Measurements from ENCODE around the gene PLPPR3. TPM values are rescaled to one million over a fixed set of nuclear protein-coding genes. Genes with fewer than 3 reads are reported as not detected.

PLPPR3 gene
- total RNA-seq, 1 donor from 2014 or later: not detected

DNA sequence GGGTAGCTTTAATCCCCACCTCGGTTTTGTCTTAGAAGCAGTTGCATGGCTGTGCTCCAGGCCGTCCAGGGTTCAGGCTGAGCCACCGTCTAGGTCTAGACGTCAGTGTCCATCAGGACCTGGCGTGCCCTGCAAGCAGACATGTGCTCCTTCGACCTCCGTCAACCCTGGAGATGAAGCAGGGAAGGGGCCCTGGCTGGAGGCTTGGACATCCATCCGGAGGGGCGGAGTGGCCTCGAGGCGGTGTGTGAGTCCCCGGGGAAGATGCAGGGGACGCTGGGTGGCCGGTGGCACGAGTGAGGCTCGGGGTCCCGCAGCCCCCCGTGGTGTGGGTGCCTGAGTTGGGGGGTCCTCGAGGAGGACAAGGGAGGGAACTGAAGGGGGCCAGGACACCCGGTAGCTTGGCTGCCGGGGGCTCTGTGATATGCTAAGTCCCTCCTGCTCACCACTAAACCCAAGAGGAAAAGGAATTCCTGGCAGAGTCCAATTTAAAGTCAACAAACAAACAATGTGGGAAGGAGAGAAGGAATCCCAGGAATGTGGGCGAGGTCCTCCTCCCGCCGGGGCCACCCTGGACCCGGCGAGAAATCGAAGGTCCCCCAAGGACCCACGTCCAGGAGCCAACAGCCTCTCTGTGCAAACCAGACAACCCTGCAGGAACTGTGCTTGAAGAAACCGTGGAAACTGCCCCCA, 39.4 kb downstream of the PLPPR3 start:
- no peaks in the 10 kb centered on the region for H3K36me3 ChIP-seq
- no peaks in the 10 kb centered on the region for H3K27me3 ChIP-seq
- peaks cover 16% of the 10 kb centered on the region for H3K4me1 ChIP-seq
- peak overlapping the region in 1 of 2 donors; percentile 11 for H3K4me3 ChIP-seq
- DNase-seq (ENCODE audit: extremely low spot score in 2 of 2): no peak
- intact Hi-C loops (cut with DNase I): no loop called here
- TF ChIP-seq, protein P1, sequence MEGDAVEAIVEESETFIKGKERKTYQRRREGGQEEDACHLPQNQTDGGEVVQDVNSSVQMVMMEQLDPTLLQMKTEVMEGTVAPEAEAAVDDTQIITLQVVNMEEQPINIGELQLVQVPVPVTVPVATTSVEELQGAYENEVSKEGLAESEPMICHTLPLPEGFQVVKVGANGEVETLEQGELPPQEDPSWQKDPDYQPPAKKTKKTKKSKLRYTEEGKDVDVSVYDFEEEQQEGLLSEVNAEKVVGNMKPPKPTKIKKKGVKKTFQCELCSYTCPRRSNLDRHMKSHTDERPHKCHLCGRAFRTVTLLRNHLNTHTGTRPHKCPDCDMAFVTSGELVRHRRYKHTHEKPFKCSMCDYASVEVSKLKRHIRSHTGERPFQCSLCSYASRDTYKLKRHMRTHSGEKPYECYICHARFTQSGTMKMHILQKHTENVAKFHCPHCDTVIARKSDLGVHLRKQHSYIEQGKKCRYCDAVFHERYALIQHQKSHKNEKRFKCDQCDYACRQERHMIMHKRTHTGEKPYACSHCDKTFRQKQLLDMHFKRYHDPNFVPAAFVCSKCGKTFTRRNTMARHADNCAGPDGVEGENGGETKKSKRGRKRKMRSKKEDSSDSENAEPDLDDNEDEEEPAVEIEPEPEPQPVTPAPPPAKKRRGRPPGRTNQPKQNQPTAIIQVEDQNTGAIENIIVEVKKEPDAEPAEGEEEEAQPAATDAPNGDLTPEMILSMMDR (IDR thresholded peaks at IDR 0.05): no peak
- TF ChIP-seq POLR2A (IDR thresholded peaks at IDR 0.05) (no peak), POLR2AphosphoS5 (IDR thresholded peaks at IDR 0.05; ENCODE audit: insufficient read depth in 1 of 2, low read depth in 1 of 2) (no peak)
- peak overlapping the region; percentile 27 for H3K27ac ChIP-seq
- no peaks in the 10 kb centered on the region for H3K9me3 ChIP-seq

DNA sequence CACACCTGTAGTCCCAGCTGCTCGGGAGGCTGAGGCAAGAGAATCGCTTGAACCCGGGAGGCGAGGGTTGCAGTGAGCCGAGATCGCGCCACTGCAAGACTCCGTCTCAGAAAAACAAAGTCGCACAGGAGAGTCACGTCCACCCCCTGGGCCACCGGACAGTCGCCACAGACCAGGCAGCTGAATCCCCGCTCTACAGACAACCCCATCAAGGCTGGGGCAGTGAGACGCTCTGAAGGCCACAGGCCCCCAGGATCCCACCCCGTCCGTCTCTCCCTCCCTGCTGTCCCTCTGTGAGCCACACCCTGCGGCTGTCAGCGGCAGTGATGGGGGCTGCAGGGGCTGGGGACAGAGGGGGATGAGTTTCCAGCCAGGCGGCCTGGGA, 40.0 kb downstream of the PLPPR3 start:
- Histone ChIP-seq H3K27ac (no peak overlapping the region), H3K27me3 (no peaks in the 10 kb centered on the region), H3K4me3 (peak overlapping the region in 1 of 2 donors; percentile 11), H3K36me3 (no peaks in the 10 kb centered on the region), H3K9me3 (no peaks in the 10 kb centered on the region), H3K4me1 (peaks cover 16% of the 10 kb centered on the region)
- TF ChIP-seq, protein P1 (IDR thresholded peaks at IDR 0.05): no peak
- TF ChIP-seq POLR2AphosphoS5 (IDR thresholded peaks at IDR 0.05; ENCODE audit: insufficient read depth in 1 of 2, low read depth in 1 of 2): no peak
- no peak for TF ChIP-seq POLR2A (IDR thresholded peaks at IDR 0.05)
- intact Hi-C loops (cut with DNase I): no loop called here
- no peak for DNase-seq (ENCODE audit: extremely low spot score in 2 of 2)

DNA sequence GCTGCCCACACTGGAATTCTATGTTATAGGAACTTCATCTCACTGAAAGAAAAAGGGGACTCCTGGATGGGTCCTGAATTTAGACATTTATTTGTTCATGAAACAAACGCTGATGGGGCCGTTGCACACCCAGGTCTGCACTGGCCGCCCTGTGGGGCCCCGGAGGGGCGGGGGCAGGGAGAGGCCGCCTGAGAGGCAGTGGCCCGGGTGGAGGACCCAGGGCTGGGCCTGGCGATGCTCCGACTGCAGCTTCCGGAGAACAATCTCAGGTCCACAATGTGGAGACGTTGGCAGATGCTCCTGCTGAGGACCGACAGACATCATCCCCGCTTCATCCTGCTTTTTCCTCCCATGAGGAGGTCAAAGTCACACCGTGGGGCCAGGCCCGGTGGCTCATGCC, 40.8 kb downstream of the PLPPR3 start:
- intact Hi-C loops (cut with DNase I): no loop called here
- no peaks in the 10 kb centered on the region for H3K9me3 ChIP-seq
- TF ChIP-seq POLR2A (IDR thresholded peaks at IDR 0.05): no peak
- no peak for DNase-seq (ENCODE audit: extremely low spot score in 2 of 2)
- peaks cover 16% of the 10 kb centered on the region for H3K4me1 ChIP-seq
- no peak overlapping the region for H3K4me3 ChIP-seq
- H3K36me3 ChIP-seq: no peaks in the 10 kb centered on the region
- H3K27me3 ChIP-seq: no peaks in the 10 kb centered on the region
- no peak overlapping the region for H3K27ac ChIP-seq

DNA sequence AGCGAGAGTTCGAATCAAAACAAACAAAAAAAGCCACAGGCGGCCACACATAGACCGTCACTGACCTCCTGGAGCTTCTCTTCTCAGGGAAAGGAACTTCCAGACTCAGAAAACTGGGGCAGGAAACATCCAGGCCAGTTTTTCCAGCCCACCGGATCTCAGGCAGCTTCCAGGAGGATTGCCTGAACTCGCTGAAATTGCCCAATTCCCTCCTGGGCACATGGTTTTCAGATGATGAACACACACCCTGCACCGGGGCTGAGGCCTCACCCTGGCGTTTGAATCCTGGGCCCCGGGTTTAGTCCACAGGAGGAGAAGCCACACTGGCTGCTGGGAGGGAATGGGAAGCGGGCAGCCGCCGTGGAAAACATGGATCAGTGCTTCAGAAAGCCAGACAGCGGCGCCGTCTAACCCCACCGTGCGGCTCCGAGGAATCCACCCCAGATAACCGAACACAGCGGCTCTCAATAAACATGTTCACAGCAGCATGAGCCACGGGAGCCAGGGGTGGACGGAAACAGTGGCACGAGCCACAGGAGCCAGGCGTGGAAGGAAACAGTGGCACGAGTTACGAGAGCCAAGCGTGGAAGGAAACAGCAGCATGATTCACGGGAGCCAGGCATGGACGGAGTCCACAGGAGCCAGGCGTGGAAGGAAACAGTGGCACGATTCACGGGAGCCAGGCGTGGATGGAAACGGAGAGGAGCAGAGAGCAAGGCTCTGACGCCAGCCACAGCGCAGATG, 42.7 kb downstream of the PLPPR3 start:
- Histone ChIP-seq H3K4me3 (peak overlapping the region in 1 of 2 donors; percentile 1), H3K36me3 (no peaks in the 10 kb centered on the region), H3K4me1 (peaks cover 16% of the 10 kb centered on the region), H3K27me3 (no peaks in the 10 kb centered on the region), H3K9me3 (no peaks in the 10 kb centered on the region), H3K27ac (peak overlapping the region; percentile 68)
- no peak for DNase-seq (ENCODE audit: extremely low spot score in 2 of 2)
- no peak for TF ChIP-seq POLR2A (IDR thresholded peaks at IDR 0.05)
- peak; percentile 65 to 76 for TF ChIP-seq POLR2AphosphoS5 (IDR thresholded peaks at IDR 0.05; ENCODE audit: insufficient read depth in 1 of 2, low read depth in 1 of 2)
- intact Hi-C loops (cut with DNase I): loop anchor here (10.0 kb wide), 1 partner anchor 86 kb away; no protein-coding TSS in a partner anchor

DNA sequence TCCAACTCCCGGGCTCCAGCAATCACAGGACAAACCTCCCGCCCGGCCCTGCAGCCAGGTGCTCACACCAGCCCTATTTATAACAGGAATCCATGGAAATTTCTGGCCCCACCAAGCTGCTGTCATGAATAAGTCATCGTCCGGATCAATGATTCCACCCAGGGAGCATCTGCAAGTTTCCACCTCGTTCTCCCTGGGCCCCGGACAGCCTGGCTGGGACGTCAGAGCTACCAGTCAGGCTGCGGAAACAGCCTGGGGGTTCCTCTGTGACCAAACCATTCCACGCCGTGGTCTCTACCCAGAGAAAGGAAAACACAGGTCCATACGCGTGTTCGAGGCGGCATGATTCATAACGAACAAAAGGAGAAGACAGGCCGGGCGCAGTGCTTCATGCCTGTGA, 45.2 kb downstream of the PLPPR3 start:
- intact Hi-C loops (cut with DNase I): loop anchor here (10.0 kb wide), 1 partner anchor 88 kb away; no protein-coding TSS in a partner anchor
- Histone ChIP-seq H3K36me3 (no peaks in the 10 kb centered on the region), H3K9me3 (no peaks in the 10 kb centered on the region), H3K27me3 (no peaks in the 10 kb centered on the region), H3K4me1 (no peaks in the 10 kb centered on the region), H3K27ac (no peak overlapping the region), H3K4me3 (no peak overlapping the region)
- TF ChIP-seq, protein P1 (IDR thresholded peaks at IDR 0.05): no peak
- no peak for TF ChIP-seq POLR2AphosphoS5 (IDR thresholded peaks at IDR 0.05; ENCODE audit: insufficient read depth in 1 of 2, low read depth in 1 of 2)
- TF ChIP-seq POLR2A (IDR thresholded peaks at IDR 0.05): no peak
- DNase-seq (ENCODE audit: extremely low spot score in 2 of 2): no peak

All from vagina (tissue), 2 donors.